ENCODE data around the gene MCU.

The MCU gene

DNA sequence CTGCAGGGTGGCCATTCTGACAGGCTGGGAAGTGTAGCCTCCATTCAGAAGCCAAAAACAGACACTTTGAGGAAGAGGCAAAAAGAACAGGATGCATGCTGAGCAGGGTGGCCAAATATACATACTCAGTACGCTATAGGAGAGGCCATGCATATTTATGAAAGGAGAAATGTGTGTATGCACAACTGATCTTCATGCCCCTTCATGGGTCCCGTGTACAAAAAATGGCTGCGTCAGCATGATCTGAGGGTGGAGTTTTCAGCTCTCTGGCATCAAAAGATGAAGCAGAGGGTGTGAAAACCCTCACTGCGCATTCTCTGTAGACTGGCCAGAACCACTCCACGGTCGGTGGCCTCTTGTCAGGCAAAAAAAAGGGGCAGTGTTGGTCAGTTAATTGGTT lies 166.1 kb downstream of the MCU start:
- no peak overlapping the region for H3K4me3 ChIP-seq (ENCODE audit: low read depth, low read length)
- no peaks in the 10 kb centered on the region for H3K79me2 ChIP-seq (ENCODE audit: control insufficient read depth, insufficient read depth, low read length, unreplicated experiment)
- H2AFZ ChIP-seq (ENCODE audit: low read length, unreplicated experiment), result no peak overlapping the region
- H3K27me3 ChIP-seq (ENCODE audit: insufficient read depth, low read length), result no peaks in the 10 kb centered on the region
- peaks cover 10% of the 10 kb centered on the region; the same call in 1 of the 2 replicates for H3K36me3 ChIP-seq (ENCODE audit: insufficient read depth, low read length)
- no peaks in the 10 kb centered on the region for H3K4me1 ChIP-seq (ENCODE audit: control insufficient read depth, insufficient read depth, low read length, unreplicated experiment)
- no peak overlapping the region for H3K27ac ChIP-seq (ENCODE audit: low read depth, low read length)

GRCh38 chr10:72862957-72863356 lies 171.0 kb downstream of the MCU start:
- no peak overlapping the region for H3K4me3 ChIP-seq (ENCODE audit: low read depth, low read length)
- H3K27ac ChIP-seq (ENCODE audit: low read depth, low read length), result no peak overlapping the region
- peaks cover 12% of the 10 kb centered on the region; the same call in 1 of the 2 replicates for H3K36me3 ChIP-seq (ENCODE audit: insufficient read depth, low read length)
- H2AFZ ChIP-seq (ENCODE audit: low read length, unreplicated experiment), result no peak overlapping the region
- H3K4me1 ChIP-seq (ENCODE audit: control insufficient read depth, insufficient read depth, low read length, unreplicated experiment), result no peaks in the 10 kb centered on the region
- no peaks in the 10 kb centered on the region for H3K27me3 ChIP-seq (ENCODE audit: insufficient read depth, low read length)
- no peaks in the 10 kb centered on the region for H3K79me2 ChIP-seq (ENCODE audit: control insufficient read depth, insufficient read depth, low read length, unreplicated experiment)

DNA sequence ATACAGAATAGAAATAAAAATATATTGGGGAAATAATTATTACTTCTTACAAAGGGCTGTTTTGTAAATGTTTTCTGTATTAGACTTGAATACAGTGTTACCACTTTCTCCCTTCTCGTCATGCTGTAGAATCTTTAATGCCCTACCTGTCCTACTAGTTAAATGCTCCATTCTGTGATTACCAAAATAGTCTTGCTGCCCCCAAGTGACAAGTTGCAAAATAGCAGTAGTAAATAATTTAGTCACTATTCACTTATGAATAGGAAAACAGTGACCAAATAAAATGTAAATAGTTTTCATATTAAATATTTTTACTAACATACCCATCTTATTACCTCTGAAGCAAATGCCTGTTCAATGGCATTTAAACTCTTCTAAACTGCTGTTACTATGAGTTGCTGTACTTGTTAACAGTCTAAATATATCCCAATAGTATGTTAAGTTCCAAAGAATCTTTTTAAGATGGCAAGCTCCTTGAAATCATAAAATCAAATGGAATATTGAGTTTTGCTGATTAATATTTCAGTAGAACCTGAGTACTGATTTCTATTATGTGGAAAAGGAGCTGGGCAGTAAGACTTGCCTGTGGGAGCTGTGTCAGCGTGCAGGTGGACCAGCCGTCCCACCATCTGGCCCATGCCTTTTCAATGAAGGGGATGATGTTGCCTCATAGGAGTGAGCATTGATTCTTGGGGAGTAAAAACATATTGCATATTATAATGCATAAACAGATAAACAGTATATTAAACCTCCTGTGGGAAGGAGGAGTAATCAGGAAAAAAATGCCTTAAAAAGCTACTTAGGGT lies 183.5 kb downstream of the MCU start:
- Histone ChIP-seq H2AFZ (ENCODE audit: low read length, unreplicated experiment) (no peak overlapping the region), H3K4me3 (ENCODE audit: low read depth, low read length) (no peak overlapping the region), H3K27me3 (ENCODE audit: insufficient read depth, low read length) (no peaks in the 10 kb centered on the region), H3K36me3 (ENCODE audit: insufficient read depth, low read length) (peaks cover 16% of the 10 kb centered on the region; the same call in 1 of the 2 replicates), H3K79me2 (ENCODE audit: control insufficient read depth, insufficient read depth, low read length, unreplicated experiment) (no peaks in the 10 kb centered on the region), H3K27ac (ENCODE audit: low read depth, low read length) (no peak overlapping the region), H3K4me1 (ENCODE audit: control insufficient read depth, insufficient read depth, low read length, unreplicated experiment) (peaks cover 6% of the 10 kb centered on the region)

- Histone ChIP-seq H3K27me3 (ENCODE audit: insufficient read depth, low read length) (no peaks in the 10 kb centered on the region), H3K79me2 (ENCODE audit: control insufficient read depth, insufficient read depth, low read length, unreplicated experiment) (no peaks in the 10 kb centered on the region), H3K27ac (ENCODE audit: low read depth, low read length) (no peak overlapping the region), H3K36me3 (ENCODE audit: insufficient read depth, low read length) (peaks cover 9% of the 10 kb centered on the region; the same call in 1 of the 2 replicates), H3K4me3 (ENCODE audit: low read depth, low read length) (no peak overlapping the region), H2AFZ (ENCODE audit: low read length, unreplicated experiment) (no peak overlapping the region), H3K4me1 (ENCODE audit: control insufficient read depth, insufficient read depth, low read length, unreplicated experiment) (no peaks in the 10 kb centered on the region)
Observed at GRCh38 chr10:72879245-72879644, 187.3 kb downstream of the MCU start.

GRCh38 chr10:72881291-72881690 lies 189.3 kb downstream of the MCU start:
- H3K27ac ChIP-seq (ENCODE audit: low read depth, low read length), result no peak overlapping the region
- peaks cover 12% of the 10 kb centered on the region; the same call in 1 of the 2 replicates for H3K36me3 ChIP-seq (ENCODE audit: insufficient read depth, low read length)
- H3K4me1 ChIP-seq (ENCODE audit: control insufficient read depth, insufficient read depth, low read length, unreplicated experiment), result no peaks in the 10 kb centered on the region
- H2AFZ ChIP-seq (ENCODE audit: low read length, unreplicated experiment), result no peak overlapping the region
- H3K4me3 ChIP-seq (ENCODE audit: low read depth, low read length), result no peak overlapping the region
- no peaks in the 10 kb centered on the region for H3K27me3 ChIP-seq (ENCODE audit: insufficient read depth, low read length)
- no peaks in the 10 kb centered on the region for H3K79me2 ChIP-seq (ENCODE audit: control insufficient read depth, insufficient read depth, low read length, unreplicated experiment)

DNA sequence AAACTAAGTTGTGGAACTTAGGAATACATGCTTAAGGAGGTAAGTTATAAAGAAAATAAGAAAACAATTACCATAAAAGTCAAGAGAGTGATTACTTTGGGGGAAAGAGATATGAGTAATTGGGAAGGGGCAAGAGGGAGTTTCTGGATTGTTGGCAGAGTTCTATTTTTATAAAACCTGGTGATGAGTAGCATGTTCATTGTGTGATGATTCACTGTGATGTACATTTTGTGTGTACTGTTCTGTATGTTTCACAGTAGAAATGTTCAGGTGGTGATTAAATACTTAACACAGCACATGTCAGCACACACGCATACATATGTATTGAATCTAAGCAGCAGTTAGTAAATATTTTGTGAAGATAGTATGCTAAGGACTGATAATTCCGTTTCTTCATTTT lies 191.9 kb downstream of the MCU start:
- no peaks in the 10 kb centered on the region for H3K79me2 ChIP-seq (ENCODE audit: control insufficient read depth, insufficient read depth, low read length, unreplicated experiment)
- H3K27me3 ChIP-seq (ENCODE audit: insufficient read depth, low read length), result no peaks in the 10 kb centered on the region
- H3K27ac ChIP-seq (ENCODE audit: low read depth, low read length), result no peak overlapping the region
- no peak overlapping the region for H2AFZ ChIP-seq (ENCODE audit: low read length, unreplicated experiment)
- no peak overlapping the region for H3K4me3 ChIP-seq (ENCODE audit: low read depth, low read length)
- H3K4me1 ChIP-seq (ENCODE audit: control insufficient read depth, insufficient read depth, low read length, unreplicated experiment), result no peaks in the 10 kb centered on the region
- 0 out of 2 replicates have a peak, but pooled peaks cover 5% of the 10 kb centered on the region for H3K36me3 ChIP-seq (ENCODE audit: insufficient read depth, low read length)

- no peaks in the 10 kb centered on the region for H3K79me2 ChIP-seq (ENCODE audit: control insufficient read depth, insufficient read depth, low read length, unreplicated experiment)
- H3K36me3 ChIP-seq (ENCODE audit: insufficient read depth, low read length), result 0 out of 2 replicates have a peak, but pooled peaks cover 5% of the 10 kb centered on the region
- no peaks in the 10 kb centered on the region for H3K4me1 ChIP-seq (ENCODE audit: control insufficient read depth, insufficient read depth, low read length, unreplicated experiment)
- no peaks in the 10 kb centered on the region for H3K27me3 ChIP-seq (ENCODE audit: insufficient read depth, low read length)
- no peak overlapping the region for H2AFZ ChIP-seq (ENCODE audit: low read length, unreplicated experiment)
- no peak overlapping the region for H3K4me3 ChIP-seq (ENCODE audit: low read depth, low read length)
- H3K27ac ChIP-seq (ENCODE audit: low read depth, low read length), result no peak overlapping the region
Observed at GRCh38 chr10:72885953-72886352, 194.0 kb downstream of the MCU start.

- 0 out of 2 replicates have a peak, but pooled peaks cover 5% of the 10 kb centered on the region for H3K36me3 ChIP-seq (ENCODE audit: insufficient read depth, low read length)
Observed at GRCh38 chr10:72886621-72887020, 194.7 kb downstream of the MCU start.

DNA sequence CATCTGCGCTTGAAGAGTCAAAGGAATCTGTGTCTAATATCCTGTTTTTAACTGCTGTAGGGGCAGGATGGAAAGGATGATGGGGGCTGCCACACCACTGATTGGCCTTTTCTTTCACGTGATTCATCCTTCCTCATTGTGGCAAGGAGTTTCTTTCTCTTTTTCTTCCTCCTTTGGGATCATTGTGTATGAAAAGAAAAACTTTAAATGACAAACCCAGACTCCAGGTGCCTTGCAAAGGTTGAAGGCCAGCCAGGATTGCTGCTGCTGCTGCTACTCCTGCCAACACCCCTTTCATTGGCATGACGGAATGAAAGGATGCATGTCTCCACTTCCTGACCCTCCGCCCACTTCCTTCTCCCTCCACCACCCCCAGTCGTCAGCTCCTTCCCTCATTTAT lies 195.1 kb downstream of the MCU start:
- Histone ChIP-seq H3K4me3 (ENCODE audit: low read depth, low read length) (no peak overlapping the region), H2AFZ (ENCODE audit: low read length, unreplicated experiment) (no peak overlapping the region), H3K4me1 (ENCODE audit: control insufficient read depth, insufficient read depth, low read length, unreplicated experiment) (no peaks in the 10 kb centered on the region)

More at GRCh38 chr10:72886621-72887020, 194.7 kb downstream of the MCU start:
- Histone ChIP-seq H3K79me2 (ENCODE audit: control insufficient read depth, insufficient read depth, low read length, unreplicated experiment) (no peaks in the 10 kb centered on the region), H3K27ac (ENCODE audit: low read depth, low read length) (no peak overlapping the region), H3K4me3 (ENCODE audit: low read depth, low read length) (no peak overlapping the region), H2AFZ (ENCODE audit: low read length, unreplicated experiment) (no peak overlapping the region), H3K27me3 (ENCODE audit: insufficient read depth, low read length) (no peaks in the 10 kb centered on the region), H3K4me1 (ENCODE audit: control insufficient read depth, insufficient read depth, low read length, unreplicated experiment) (no peaks in the 10 kb centered on the region)

DNA sequence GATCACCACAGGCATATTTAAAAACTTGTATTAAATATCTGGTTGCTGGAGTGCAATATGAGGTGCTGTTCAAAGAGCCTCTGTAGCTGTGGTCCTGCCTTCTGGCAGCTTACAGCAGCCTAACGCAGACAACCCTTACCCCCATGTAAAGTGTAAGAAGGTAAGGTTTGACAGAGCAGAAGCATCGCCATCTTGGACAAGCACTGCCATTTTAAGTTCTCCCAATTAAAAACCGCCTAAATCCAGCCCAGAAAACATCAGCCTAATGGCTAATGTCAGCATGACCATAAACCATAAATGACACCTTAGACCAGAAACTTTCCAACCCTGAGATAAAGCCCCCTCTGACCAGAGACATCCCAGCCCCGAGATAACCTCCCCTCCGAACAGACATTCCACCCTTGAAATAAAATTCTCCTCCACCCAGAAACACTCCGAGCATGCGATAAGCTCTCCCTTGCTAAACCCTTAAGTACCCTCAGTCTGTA lies 196.3 kb downstream of the MCU start:
- Histone ChIP-seq H3K4me3 (ENCODE audit: low read depth, low read length) (no peak overlapping the region), H3K79me2 (ENCODE audit: control insufficient read depth, insufficient read depth, low read length, unreplicated experiment) (no peaks in the 10 kb centered on the region), H3K4me1 (ENCODE audit: control insufficient read depth, insufficient read depth, low read length, unreplicated experiment) (no peaks in the 10 kb centered on the region), H3K36me3 (ENCODE audit: insufficient read depth, low read length) (0 out of 2 replicates have a peak, but pooled peaks cover 5% of the 10 kb centered on the region), H3K27ac (ENCODE audit: low read depth, low read length) (no peak overlapping the region), H2AFZ (ENCODE audit: low read length, unreplicated experiment) (no peak overlapping the region), H3K27me3 (ENCODE audit: insufficient read depth, low read length) (no peaks in the 10 kb centered on the region)

More for the DNA sequence above, 195.1 kb downstream of the MCU start:
- Histone ChIP-seq H3K79me2 (ENCODE audit: control insufficient read depth, insufficient read depth, low read length, unreplicated experiment) (no peaks in the 10 kb centered on the region), H3K27me3 (ENCODE audit: insufficient read depth, low read length) (no peaks in the 10 kb centered on the region), H3K36me3 (ENCODE audit: insufficient read depth, low read length) (0 out of 2 replicates have a peak, but pooled peaks cover 5% of the 10 kb centered on the region), H3K27ac (ENCODE audit: low read depth, low read length) (no peak overlapping the region)

GRCh38 chr10:72889391-72889831 lies 197.5 kb downstream of the MCU start:
- Histone ChIP-seq H3K36me3 (ENCODE audit: insufficient read depth, low read length) (0 out of 2 replicates have a peak, but pooled peaks cover 5% of the 10 kb centered on the region), H3K4me1 (ENCODE audit: control insufficient read depth, insufficient read depth, low read length, unreplicated experiment) (no peaks in the 10 kb centered on the region), H2AFZ (ENCODE audit: low read length, unreplicated experiment) (no peak overlapping the region), H3K79me2 (ENCODE audit: control insufficient read depth, insufficient read depth, low read length, unreplicated experiment) (no peaks in the 10 kb centered on the region), H3K27ac (ENCODE audit: low read depth, low read length) (no peak overlapping the region), H3K4me3 (ENCODE audit: low read depth, low read length) (no peak overlapping the region), H3K27me3 (ENCODE audit: insufficient read depth, low read length) (no peaks in the 10 kb centered on the region)
